ENCODE data around the gene HRAS.

- TF ChIP-seq POLR2A (IDR thresholded peaks at IDR 0.05; ENCODE audit: control extremely low read depth in 1 of 2, low read depth in 2 of 2, low read length in 2 of 2): no peak
- no peak for TF ChIP-seq CTCF (IDR thresholded peaks at IDR 0.05; ENCODE audit: control extremely low read depth in 1 of 3, insufficient read depth in 1 of 3, low read depth in 1 of 3, low read length in 3 of 3)
- no peak for TF ChIP-seq BACH1 (IDR thresholded peaks at IDR 0.05; ENCODE audit: low read length)
- no peak for TF ChIP-seq TAF1 (IDR thresholded peaks at IDR 0.05; ENCODE audit: low read depth, low read length)
- TF ChIP-seq CBX8 (IDR thresholded peaks at IDR 0.05; ENCODE audit: borderline replicate concordance, low read depth, low read length): no peak
- no peak for TF ChIP-seq USF2 (IDR thresholded peaks at IDR 0.05; ENCODE audit: low read length)
- no peak for TF ChIP-seq RBBP5 (IDR thresholded peaks at IDR 0.05; ENCODE audit: borderline replicate concordance, low read depth, low read length)
- no peak for TF ChIP-seq SUZ12 (IDR thresholded peaks at IDR 0.05; ENCODE audit: low read length)
- no peak for TF ChIP-seq POLR2AphosphoS5 (IDR thresholded peaks at IDR 0.05; ENCODE audit: low read depth, low read length)
- no peak for TF ChIP-seq EP300 (IDR thresholded peaks at IDR 0.05; ENCODE audit: borderline replicate concordance in 1 of 2, low read depth in 2 of 2, low read length in 2 of 2)
Measured at GRCh38 chr11:537622-538430, 2.5 kb upstream of the HRAS start.

Data from H1 (cell line).